RWPE2 (cell line): ENCODE results near the gene TMUB2.
"Not testable (repeated sequence)": the region's sequence is repeated elsewhere in the genome, so short reads cannot be mapped to it uniquely, and the experiment has no call there.

ENCODE experiments used
- ATAC-seq: fragments of 200-7000 bp; cut with Tn5 transposase; 3 replicates; pipeline ENCODE4 v1.9.1; 2021; ENCODE audit warnings: low read depth
- DNase-seq: peaks from one replicate; pipeline ENCODE4 v3.0.0-alpha.2; 2020; ENCODE audit warnings: low spot score
- H3K27ac ChIP-seq: fragments of 450-650 bp; 2 replicates; pipeline ENCODE4 v1.5.1; 2017; ENCODE audit warnings: mild to moderate bottlenecking; ENCODE audit not compliant: poor library complexity, severe bottlenecking
- H3K27me3 ChIP-seq: fragments of 250-450 bp; sonication (Bioruptor Pico); 2 replicates; pipeline ENCODE4 v1.5.1; 2021; ENCODE audit warnings: mild to moderate bottlenecking, moderate library complexity; ENCODE audit not compliant: insufficient read depth, poor library complexity, severe bottlenecking
- H3K36me3 ChIP-seq: fragments of 250-450 bp; sonication (Bioruptor Pico); 2 replicates; pipeline ENCODE4 v1.5.1; 2020; ENCODE audit warnings: low read depth, mild to moderate bottlenecking, moderate library complexity
- H3K4me1 ChIP-seq: fragments of 250-450 bp; sonication (Bioruptor Pico); 2 replicates; pipeline ENCODE4 v1.5.1; 2021; ENCODE audit warnings: mild to moderate bottlenecking, moderate library complexity; ENCODE audit not compliant: insufficient read depth, poor library complexity, severe bottlenecking
- H3K4me3 ChIP-seq: fragments of 250-450 bp; sonication (Bioruptor Pico); 2 replicates; pipeline ENCODE4 v1.5.1; 2021; ENCODE audit warnings: mild to moderate bottlenecking, moderate library complexity; ENCODE audit not compliant: severe bottlenecking
- H3K9me3 ChIP-seq: fragments of 250-450 bp; sonication (Bioruptor Pico); 2 replicates; pipeline ENCODE4 v1.5.1; 2021; ENCODE audit warnings: mild to moderate bottlenecking, moderate library complexity; ENCODE audit not compliant: severe bottlenecking
- CTCF ChIP-seq: fragments of 450-650 bp; IDR thresholded peaks from one replicate; pipeline ENCODE4 v1.5.1; 2017; ENCODE audit warnings: mild to moderate bottlenecking, moderate library complexity; ENCODE audit not compliant: poor library complexity, severe bottlenecking

TMUB2 gene

GRCh38 chr17:44146375-44147346 is 40.1 kb upstream of the TMUB2 start:
- Histone ChIP-seq H3K27me3 (no peaks in the 10 kb centered on the region), H3K36me3 (peaks cover 64% of the 10 kb centered on the region), H3K9me3 (no peaks in the 10 kb centered on the region), H3K4me3 (no peak overlapping the region), H3K4me1 (no peaks in the 10 kb centered on the region), H3K27ac (no peak overlapping the region)
- DNase-seq (no peak), ATAC-seq (no peak)
- no peak for TF ChIP-seq CTCF

- Histone ChIP-seq H3K27me3 (no peaks in the 10 kb centered on the region), H3K27ac (no peak overlapping the region), H3K4me3 (no peak overlapping the region), H3K9me3 (no peaks in the 10 kb centered on the region), H3K36me3 (peaks cover 74% of the 10 kb centered on the region), H3K4me1 (peaks cover 2% of the 10 kb centered on the region)
- no peak for ATAC-seq
- TF ChIP-seq CTCF, result no peak
- DNase-seq, result no peak
Observed at GRCh38 chr17:44147812-44148211, 39.0 kb upstream of the TMUB2 start.

GRCh38 chr17:44149066-44149465 is 37.7 kb upstream of the TMUB2 start:
- not testable (repeated sequence) for H3K9me3 ChIP-seq, H3K4me3 ChIP-seq, ATAC-seq, DNase-seq, H3K27me3 ChIP-seq, H3K27ac ChIP-seq, H3K4me1 ChIP-seq
- peaks cover 86% of the 10 kb centered on the region for H3K36me3 ChIP-seq

GRCh38 chr17:44149750-44150329 is 36.9 kb upstream of the TMUB2 start:
- Histone ChIP-seq H3K4me3 (no peak overlapping the region), H3K27me3 (no peaks in the 10 kb centered on the region), H3K9me3 (no peaks in the 10 kb centered on the region), H3K27ac (no peak overlapping the region), H3K4me1 (peaks cover 8% of the 10 kb centered on the region), H3K36me3 (peaks cover 91% of the 10 kb centered on the region)
- ATAC-seq, result no peak
- TF ChIP-seq CTCF, result no peak
- no peak for DNase-seq

GRCh38 chr17:44152875-44153274 is 33.9 kb upstream of the TMUB2 start:
- H3K27ac ChIP-seq, result peak overlapping the region; percentile 15
- no peak for DNase-seq
- no peaks in the 10 kb centered on the region for H3K27me3 ChIP-seq
- H3K4me1 ChIP-seq, result peaks cover 8% of the 10 kb centered on the region
- no peaks in the 10 kb centered on the region for H3K9me3 ChIP-seq
- peaks cover 92% of the 10 kb centered on the region for H3K36me3 ChIP-seq
- no peak for TF ChIP-seq CTCF
- peak; percentile 72 for ATAC-seq
- no peak overlapping the region for H3K4me3 ChIP-seq
